ENCODE results near the gene ZNF566. TPM values are rescaled to one million over a fixed set of nuclear protein-coding genes. Genes with fewer than 3 reads are reported as not detected.

Gene ZNF566
- total RNA-seq, 1 experiment from 2014 or later = 20.9 TPM

GRCh38 chr19:36409841-36410240, 79.5 kb downstream of the ZNF566 start:
- Histone ChIP-seq H3K27ac (no peak overlapping the region), H3K27me3 (no peaks in the 10 kb centered on the region), H3K36me3 (peaks cover 85% of the 10 kb centered on the region), H3K4me3 (no peak overlapping the region), H3K4me1 (no peaks in the 10 kb centered on the region; the same call in 1 of the 2 replicates), H3K9me3 (replicated peaks) (peaks cover 49% of the 10 kb centered on the region)
- no peak for DNase-seq

GRCh38 chr19:36408101-36408500, 81.3 kb downstream of the ZNF566 start:
- no peak for DNase-seq

GRCh38 chr19:36404498-36404897, 84.9 kb downstream of the ZNF566 start:
- Histone ChIP-seq H3K27me3 (no peaks in the 10 kb centered on the region), H3K27ac (no peak overlapping the region), H3K9me3 (replicated peaks) (peaks cover 32% of the 10 kb centered on the region), H3K4me3 (no peak overlapping the region), H3K36me3 (peaks cover 91% of the 10 kb centered on the region), H3K4me1 (no peaks in the 10 kb centered on the region)
- no peak for DNase-seq

More at GRCh38 chr19:36408101-36408500, 81.3 kb downstream of the ZNF566 start:
- Histone ChIP-seq H3K36me3 (peaks cover 90% of the 10 kb centered on the region), H3K9me3 (replicated peaks) (peaks cover 44% of the 10 kb centered on the region), H3K4me3 (no peak overlapping the region), H3K27ac (no peak overlapping the region), H3K27me3 (no peaks in the 10 kb centered on the region), H3K4me1 (no peaks in the 10 kb centered on the region; the same call in 1 of the 2 replicates)

GRCh38 chr19:36401475-36401874, 87.9 kb downstream of the ZNF566 start:
- Histone ChIP-seq H3K27me3 (no peaks in the 10 kb centered on the region), H3K9me3 (replicated peaks) (peaks cover 23% of the 10 kb centered on the region), H3K4me3 (no peak overlapping the region), H3K4me1 (no peaks in the 10 kb centered on the region), H3K36me3 (peaks cover 88% of the 10 kb centered on the region), H3K27ac (no peak overlapping the region)
- no peak for DNase-seq

GRCh38 chr19:36398571-36398970, 90.8 kb downstream of the ZNF566 start:
- Histone ChIP-seq H3K4me1 (no peaks in the 10 kb centered on the region), H3K9me3 (replicated peaks) (peaks cover 36% of the 10 kb centered on the region), H3K36me3 (peaks cover 84% of the 10 kb centered on the region), H3K4me3 (no peak overlapping the region), H3K27ac (no peak overlapping the region), H3K27me3 (no peaks in the 10 kb centered on the region)
- DNase-seq = no peak

Other genes starting within 250 kb of the ZNF566 start
- gene ZFP14, start 110.4 kb downstream of the ZNF566 start, total RNA-seq (2014; rRNA removed; shearing (Covaris generic)) = 7.1 TPM in 2 replicates
- 16.8 and 17.0 TPM in 2 replicates for gene ZFP82, start 70.9 kb downstream of the ZNF566 start, total RNA-seq (2014; rRNA removed; shearing (Covaris generic))
- 24.0 and 28.2 TPM in 2 replicates for gene ZNF260, start 38.7 kb upstream of the ZNF566 start, total RNA-seq (2014; rRNA removed; shearing (Covaris generic))
- 12.6 and 16.9 TPM in 2 replicates for gene ZNF529, start 83.7 kb upstream of the ZNF566 start, total RNA-seq (2014; rRNA removed; shearing (Covaris generic))
- 13.3 and 16.5 TPM in 2 replicates for gene ZNF382, start 115.8 kb upstream of the ZNF566 start, total RNA-seq (2014; rRNA removed; shearing (Covaris generic))
- gene ZNF461, start 177.3 kb upstream of the ZNF566 start, total RNA-seq (2014; rRNA removed; shearing (Covaris generic)) = 10.2 and 12.0 TPM in 2 replicates
- 17.8 and 24.0 TPM in 2 replicates for gene ZNF567, start 198.1 kb upstream of the ZNF566 start, total RNA-seq (2014; rRNA removed; shearing (Covaris generic))

Data from SJCRH30 (cell line).